NCI-H2196 (cell line): Measurements from ENCODE around the gene BRAF.
"Not testable (repeated sequence)": the region's sequence is repeated elsewhere in the genome, so short reads cannot be mapped to it uniquely, and the experiment has no call there.

ENCODE experiments used
- DNase-seq: peaks from one replicate; lab custom pipeline; 2025; ENCODE audit not compliant: unreplicated experiment; lab: John Stamatoyannopoulos, UW

Gene BRAF

GRCh38 chr7:140920745-140921144 is 4.0 kb downstream of the BRAF start:
- no peak for DNase-seq

- no peak for DNase-seq
Observed at GRCh38 chr7:140918236-140918635, 6.5 kb downstream of the BRAF start.

GRCh38 chr7:140917258-140917657 is 7.5 kb downstream of the BRAF start:
- no peak for DNase-seq

- DNase-seq = no peak
Observed at GRCh38 chr7:140915935-140916555, 8.7 kb downstream of the BRAF start.

GRCh38 chr7:140914083-140914482 is 10.6 kb downstream of the BRAF start:
- no peak for DNase-seq

GRCh38 chr7:140913596-140913928 is 11.2 kb downstream of the BRAF start:
- not testable (repeated sequence) for DNase-seq

GRCh38 chr7:140911746-140912145 is 13.0 kb downstream of the BRAF start:
- DNase-seq = no peak

GRCh38 chr7:140909476-140910161 is 15.1 kb downstream of the BRAF start:
- no peak for DNase-seq

GRCh38 chr7:140908361-140908760 is 16.4 kb downstream of the BRAF start:
- no peak for DNase-seq

- no peak for DNase-seq
Observed at GRCh38 chr7:140903741-140904480, 20.8 kb downstream of the BRAF start.

- no peak for DNase-seq
Observed at GRCh38 chr7:140902303-140902953, 22.3 kb downstream of the BRAF start.

GRCh38 chr7:140901941-140902302 is 22.8 kb downstream of the BRAF start:
- DNase-seq = no peak

GRCh38 chr7:140899883-140900282 is 24.8 kb downstream of the BRAF start:
- DNase-seq = no peak

GRCh38 chr7:140898786-140899536 is 25.8 kb downstream of the BRAF start:
- no peak for DNase-seq

GRCh38 chr7:140896996-140897395 is 27.7 kb downstream of the BRAF start:
- no peak for DNase-seq

GRCh38 chr7:140889645-140890044 is 35.1 kb downstream of the BRAF start:
- no peak for DNase-seq

GRCh38 chr7:140889150-140889549 is 35.6 kb downstream of the BRAF start:
- no peak for DNase-seq

- DNase-seq = no peak
Observed at GRCh38 chr7:140888087-140888486, 36.6 kb downstream of the BRAF start.

GRCh38 chr7:140885735-140886334 is 38.9 kb downstream of the BRAF start:
- DNase-seq = no peak

- no peak for DNase-seq
Observed at GRCh38 chr7:140883378-140883777, 41.4 kb downstream of the BRAF start.

GRCh38 chr7:140882834-140883233 is 41.9 kb downstream of the BRAF start:
- DNase-seq = not testable (repeated sequence)
